ENCODE results near the gene GOLGA8B. TPM values are rescaled to one million over a fixed set of nuclear protein-coding genes. Genes with fewer than 3 reads are reported as not detected.

GOLGA8B gene
- total RNA-seq = 13.0 and 20.7 TPM in 2 replicates

DNA sequence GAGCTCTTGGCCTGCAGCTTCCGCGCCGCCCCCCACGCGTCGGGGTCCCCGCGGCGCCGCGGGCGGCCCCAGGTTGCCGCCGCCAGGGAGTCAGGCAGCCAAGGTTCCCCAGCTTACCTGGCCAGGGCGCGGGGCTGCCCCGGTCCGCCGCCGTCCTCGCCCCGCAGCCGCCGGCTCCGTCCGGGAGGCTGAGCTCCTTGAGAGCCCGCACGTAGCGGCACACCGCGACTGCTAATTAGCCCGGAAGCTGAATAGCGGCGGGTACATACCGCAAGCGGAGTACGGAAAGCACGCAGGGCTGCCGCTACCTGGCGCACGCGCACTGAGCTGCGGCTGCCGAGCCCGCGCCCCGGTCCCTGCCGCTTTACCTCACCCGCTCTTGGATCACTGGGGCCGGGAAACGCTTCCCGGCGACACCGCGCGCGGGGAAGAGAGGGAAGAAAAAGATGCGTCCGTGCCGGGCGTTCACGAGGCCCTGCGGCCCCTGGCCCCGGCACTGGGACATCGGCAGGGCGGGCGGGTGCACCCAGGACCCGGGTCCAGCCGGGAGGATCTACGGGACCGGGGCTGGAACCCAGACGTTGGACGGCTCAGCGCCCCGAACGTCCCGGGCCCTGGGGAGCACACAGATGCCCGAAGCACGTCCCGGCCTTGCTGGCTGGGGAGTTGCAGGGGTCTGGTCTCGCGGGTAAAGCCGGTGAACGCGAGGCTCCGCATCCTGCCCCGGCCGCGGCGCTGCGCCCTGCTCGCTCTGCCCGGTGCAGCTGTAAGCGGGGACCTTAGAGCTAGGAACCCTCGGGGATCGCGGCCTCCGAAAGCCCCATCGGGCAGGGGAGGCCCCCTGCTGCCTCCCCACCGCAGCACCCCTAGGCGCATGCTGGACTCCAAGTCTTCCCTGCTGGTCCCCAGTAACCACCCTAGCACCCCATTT lies at the start of gene GOLGA8B:
Gene GOLGA8B (minus strand): TSS at position 253 of the 931 bp plus-strand sequence. CDS start 47,739 bp downstream, outside the sequence.

Other genes starting within 250 kb of the GOLGA8B start
- gene SLC12A6, start 245.9 kb downstream of the GOLGA8B start, total RNA-seq = 14.3 TPM in 2 replicates
- 154 and 299 TPM in 2 replicates for gene NOP10, start 240.5 kb downstream of the GOLGA8B start, total RNA-seq
- not detected in 2 replicates for gene NUTM1, start 240.3 kb downstream of the GOLGA8B start, total RNA-seq
- 5.2 and 10.8 TPM in 2 replicates for gene LPCAT4, start 216.5 kb downstream of the GOLGA8B start, total RNA-seq
- gene GOLGA8A, start 145.8 kb downstream of the GOLGA8B start, total RNA-seq = 10.7 and 18.1 TPM in 2 replicates
- not detected in 2 replicates for gene GJD2, start 171.3 kb upstream of the GOLGA8B start, total RNA-seq
- not detected in 2 replicates for gene ACTC1, start 211.9 kb upstream of the GOLGA8B start, total RNA-seq